H1 (cell line): ENCODE results near the gene HSD3B1. TPM values are rescaled to one million over a fixed set of nuclear protein-coding genes. Genes with fewer than 3 reads are reported as not detected.

ENCODE experiments used
- CTCF ChIA-PET: fragments of 300-600 bp; sonication (Branson Sonifier 250); formaldehyde crosslinking; loops from one replicate; lab custom pipeline; 2021; ENCODE audit not compliant: partially characterized antibody; lab: Charles Lee
- POLR2A ChIA-PET: fragments of 300-600 bp; sonication (Branson Sonifier 250); formaldehyde crosslinking; loops from one replicate; lab custom pipeline; 2021; ENCODE audit warnings: inconsistent platforms; ENCODE audit not compliant: partially characterized antibody; lab: Charles Lee
- DNase-seq, 2 experiments: peaks; one replicate each; pipeline versions ENCODE4 v3.0.0 to v3.0.0-alpha.2; 2010 to 2022; ENCODE audit warnings: low spot score in 2 of 2, low read depth in 1 of 2, mixed read lengths in 1 of 2
- FAIRE-seq: peaks from 2 replicates; lab custom pipeline; 2011; peaks lifted over from hg19 to GRCh38; lab: Jason Lieb, UNC
- H2AFZ ChIP-seq: 2 replicates; pipeline ENCODE4 v1.8.1; 2012; ENCODE audit warnings: low read length, inconsistent platforms
- H2AK5ac ChIP-seq: 2 replicates; pipeline ENCODE4 v1.6.1; 2013; ENCODE audit warnings: low read depth, low read length
- H2BK120ac ChIP-seq: replicated peaks from 2 replicates; pipeline ENCODE3; 2013; ENCODE audit warnings: low read depth, low read length, inconsistent platforms
- H2BK12ac ChIP-seq: 2 replicates; pipeline ENCODE4 v1.6.1; 2013; ENCODE audit warnings: low read depth, low read length
- H2BK15ac ChIP-seq: 2 replicates; pipeline ENCODE4 v1.6.1; 2013; ENCODE audit warnings: low read length
- H2BK20ac ChIP-seq: 2 replicates; pipeline ENCODE4 v1.6.1; 2013; ENCODE audit warnings: low read length
- H2BK5ac ChIP-seq: 2 replicates; pipeline ENCODE4 v1.6.1; 2013; ENCODE audit warnings: low read depth, low read length
- H3K14ac ChIP-seq: 2 replicates; pipeline ENCODE4 v1.6.1; 2013; ENCODE audit warnings: inconsistent platforms; ENCODE audit not compliant: insufficient read length
- H3K18ac ChIP-seq: 2 replicates; pipeline ENCODE4 v1.6.1; 2013; ENCODE audit warnings: low read length; ENCODE audit errors: extremely low read depth
- H3K23ac ChIP-seq: 2 replicates; pipeline ENCODE4 v1.6.1; 2013; ENCODE audit warnings: inconsistent platforms; ENCODE audit not compliant: insufficient read length
- H3K23me2 ChIP-seq: 2 replicates; pipeline ENCODE4 v1.6.1; 2013; ENCODE audit warnings: low read depth, low read length
- H3K27ac ChIP-seq: 2 replicates; pipeline ENCODE4 v1.6.1; 2011; ENCODE audit warnings: low read depth, low read length, inconsistent platforms
- H3K27me3 ChIP-seq, 4 experiments: replicated peaks in 1 of 4; 1 replicate in 1 of 4; 2 replicates in 3 of 4; pipeline versions ENCODE4 v1.6.1 to v1.8.1; 2011 to 2013; ENCODE audit warnings: low read length in 3 of 4, mild to moderate bottlenecking in 3 of 4, inconsistent platforms in 2 of 4, mixed read lengths in 2 of 4, moderate library complexity in 1 of 4; ENCODE audit not compliant: control insufficient read depth in 3 of 4, insufficient read depth in 3 of 4; ENCODE audit errors: extremely low read depth in 1 of 4
- H3K36me3 ChIP-seq, 4 experiments: 2 replicates each; pipeline versions ENCODE4 v1.6.1 to v1.8.1; 2011 to 2013; ENCODE audit warnings: mild to moderate bottlenecking in 4 of 4, low read length in 3 of 4, moderate library complexity in 2 of 4, control low read depth in 1 of 4, inconsistent platforms in 1 of 4; ENCODE audit not compliant: insufficient read depth in 4 of 4, control insufficient read depth in 2 of 4
- H3K4ac ChIP-seq: replicated peaks from 2 replicates; pipeline ENCODE3; 2013; ENCODE audit warnings: low read length, low read depth, mixed read lengths, inconsistent platforms; ENCODE audit not compliant: insufficient read length
- H3K4me1 ChIP-seq, 4 experiments: replicated peaks in 1 of 4; 1 replicate in 1 of 4; 2 replicates in 3 of 4; pipeline versions ENCODE4 v1.6.1 to v1.8.1; 2011 to 2013; ENCODE audit warnings: low read length in 3 of 4, inconsistent platforms in 2 of 4, mixed read lengths in 1 of 4; ENCODE audit not compliant: insufficient read depth in 4 of 4, control insufficient read depth in 3 of 4
- H3K4me2 ChIP-seq, 2 experiments: 2 replicates each; pipeline versions ENCODE4 v1.6.1 to v1.8.1; 2011 to 2013; ENCODE audit warnings: low read depth in 2 of 2, low read length in 2 of 2, control low read depth in 1 of 2, inconsistent platforms in 1 of 2, mild to moderate bottlenecking in 1 of 2; ENCODE audit not compliant: insufficient read depth in 1 of 2
- H3K4me3 ChIP-seq, 4 experiments: fragments of 200-600, 300-600 bp in 1 of 4; sonication (generic), shearing (Covaris generic), sonication (Bioruptor Twin) in 1 of 4; 2 replicates each; pipeline versions ENCODE4 v1.5.1 to v1.8.1; 2011 to 2016; ENCODE audit warnings: low read length in 4 of 4, low read depth in 3 of 4, control low read depth in 2 of 4, inconsistent platforms in 2 of 4, mild to moderate bottlenecking in 2 of 4, mixed read lengths in 1 of 4, moderate library complexity in 1 of 4; ENCODE audit not compliant: insufficient read depth in 2 of 4; ENCODE audit errors: extremely low read depth in 1 of 4
- H3K56ac ChIP-seq: replicated peaks from 2 replicates; pipeline ENCODE3; 2013; ENCODE audit warnings: low read depth, mild to moderate bottlenecking, mixed read lengths, low read length, inconsistent platforms; ENCODE audit not compliant: insufficient read length
- H3K79me1 ChIP-seq: 2 replicates; pipeline ENCODE4 v1.6.1; 2013; ENCODE audit warnings: low read depth, low read length, control low read depth
- H3K79me2 ChIP-seq, 2 experiments: 2 replicates each; pipeline versions ENCODE4 v1.6.1 to v1.8.1; 2012 to 2013; ENCODE audit warnings: low read length in 2 of 2, mild to moderate bottlenecking in 2 of 2, inconsistent platforms in 1 of 2; ENCODE audit not compliant: insufficient read depth in 2 of 2, control insufficient read depth in 1 of 2
- H3K9ac ChIP-seq, 4 experiments: replicated peaks in 1 of 4; 1 replicate in 1 of 4; 2 replicates in 3 of 4; pipeline versions ENCODE4 v1.6.1 to v1.8.1; 2011 to 2013; ENCODE audit warnings: low read depth in 3 of 4, low read length in 3 of 4, control low read depth in 2 of 4, mild to moderate bottlenecking in 2 of 4, moderate library complexity in 2 of 4, inconsistent platforms in 1 of 4; ENCODE audit errors: extremely low read depth in 1 of 4
- H3K9me3 ChIP-seq, 2 experiments: 2 replicates each; pipeline versions ENCODE4 v1.6.1 to v1.8.1; 2012 to 2013; ENCODE audit warnings: mild to moderate bottlenecking in 2 of 2, moderate library complexity in 2 of 2, control low read depth in 1 of 2, inconsistent platforms in 1 of 2, low read depth in 1 of 2, low read length in 1 of 2, mixed read lengths in 1 of 2; ENCODE audit not compliant: insufficient read depth in 2 of 2
- H4K20me1 ChIP-seq, 2 experiments: replicated peaks in 1 of 2; 2 replicates each; pipeline versions ENCODE3 to v1.8.1; 2011 to 2013; ENCODE audit warnings: inconsistent platforms in 2 of 2, low read length in 2 of 2, mild to moderate bottlenecking in 1 of 2; ENCODE audit not compliant: insufficient read depth in 2 of 2, control insufficient read depth in 1 of 2
- H4K5ac ChIP-seq: 2 replicates; pipeline ENCODE4 v1.6.1; 2013; ENCODE audit warnings: low read length, low read depth, mixed read lengths, inconsistent platforms; ENCODE audit not compliant: insufficient read length
- H4K8ac ChIP-seq: 2 replicates; pipeline ENCODE4 v1.8.0; 2013; ENCODE audit warnings: mild to moderate bottlenecking, moderate library complexity, low read length, inconsistent platforms; ENCODE audit not compliant: insufficient read depth; ENCODE audit errors: extremely low read depth
- H4K91ac ChIP-seq: replicated peaks from 2 replicates; pipeline ENCODE3; 2013; ENCODE audit warnings: low read length, mixed read lengths, inconsistent platforms; ENCODE audit not compliant: insufficient read length
- E2F6 ChIP-seq: IDR thresholded peaks from 2 replicates; pipeline ENCODE4 v1.6.1; 2012; ENCODE audit warnings: inconsistent platforms
- GTF2F1 ChIP-seq: IDR thresholded peaks from 2 replicates; pipeline ENCODE4 v1.6.1; 2012; ENCODE audit warnings: low read depth, low read length, improper control_type of control experiment, borderline replicate concordance
- SP2 ChIP-seq: IDR thresholded peaks from 2 replicates; pipeline ENCODE4 v1.6.1; 2012; ENCODE audit warnings: mild to moderate bottlenecking, low read length, inconsistent platforms
- YY1 ChIP-seq: IDR thresholded peaks from 2 replicates; pipeline ENCODE4 v1.6.1; 2011; ENCODE audit warnings: low read depth, mild to moderate bottlenecking, low read length
- WGBS, 2 experiments: shearing (Covaris generic) in 1 of 2; methylation state at CpG; one replicate each; pipeline versions ENCODE4 v1.1.6 to v1.1.7; 2013 to 2015; ENCODE audit warnings: low lambda C conversion rate in 2 of 2, mixed read lengths in 2 of 2, inconsistent platforms in 1 of 2, low coverage in 1 of 2, missing lambda C conversion rate in 1 of 2; ENCODE audit not compliant: insufficient replicate concordance in 2 of 2, insufficient coverage in 1 of 2, insufficient read length in 1 of 2; ENCODE audit errors: extremely low coverage in 1 of 2, missing lambda C conversion rate in 1 of 2; 5-methylcytosine and 5-hydroxymethylcytosine counted together
- polyA plus RNA-seq, 7 experiments: library from polyadenylated mRNA; depleted of rRNA in 3 of 7; stranded (reverse) in 5 of 7; unstranded in 2 of 7; fragments of >200 nt in 5 of 7; fragments of 200-250 nt in 2 of 7; gene quantifications; 1 replicate in 5 of 7; 2 replicates in 1 of 7; 4 replicates in 1 of 7; pipeline versions ENCODE4 v1.2.1 to v1.2.3, GENCODE V29; 2011 to 2013; ENCODE audit warnings: missing spikeins in 2 of 7, mixed read lengths in 2 of 7
- total RNA-seq: library from RNA; stranded (reverse); fragmentation: NEBNext Ultra II Directional; extraction: Animal tissue kit (Norgen Biotek cat#: 25700); gene quantifications from 2 replicates; pipeline ENCODE4 v1.2.1, GENCODE V29; 2021

The HSD3B1 gene
- total and polyA plus RNA-seq, 2 of the 8 experiments (the other 6 are each of a cell fraction or from before 2014, with no cell fraction given): not detected

- H3K14ac ChIP-seq: no peak overlapping the region
- H4K20me1 ChIP-seq: no peaks in the 10 kb centered on the region
- H3K36me3 ChIP-seq: no peaks in the 10 kb centered on the region
- H4K8ac ChIP-seq: no peak overlapping the region
- FAIRE-seq (no peak), DNase-seq (no peak)
- no peak overlapping the region for H3K18ac ChIP-seq
- H2BK12ac ChIP-seq: no peak overlapping the region
- H2BK15ac ChIP-seq: no peak overlapping the region
- ChIA-PET POLR2A (no interaction called here), CTCF (interaction anchor here (0.6 to 2.0 kb wide), 19 partner anchors 10 to 191 kb away, joined by 3 to 10 read pairs (median 4); partner anchors contain the start of gene ZNF697)
- H2AFZ ChIP-seq: no peak overlapping the region
- no peak overlapping the region for H2AK5ac ChIP-seq
- H3K23me2 ChIP-seq: no peaks in the 10 kb centered on the region
- H3K9ac ChIP-seq: no peak overlapping the region
- H2BK20ac ChIP-seq: no peak overlapping the region
- H3K9me3 ChIP-seq: no peaks in the 10 kb centered on the region
- no peak overlapping the region for H2BK120ac ChIP-seq
- H3K79me2 ChIP-seq: no peaks in the 10 kb centered on the region
- no peak overlapping the region for H3K23ac ChIP-seq
- no peaks in the 10 kb centered on the region for H3K79me1 ChIP-seq
- H3K4me1 ChIP-seq: no peaks in the 10 kb centered on the region
- H3K56ac ChIP-seq: no peak overlapping the region
- no peak overlapping the region for H3K4me3 ChIP-seq
- H4K5ac ChIP-seq: no peak overlapping the region
- no peaks in the 10 kb centered on the region for H3K27me3 ChIP-seq
- no peak overlapping the region for H3K27ac ChIP-seq
- no peak overlapping the region for H3K4me2 ChIP-seq
- TF ChIP-seq SP2: no peak
- no peak for TF ChIP-seq YY1
- no peak for TF ChIP-seq E2F6
- no peak for TF ChIP-seq GTF2F1
- H2BK5ac ChIP-seq: no peak overlapping the region
- no peak overlapping the region for H4K91ac ChIP-seq
- 80% methylated on average over 2 of the region's 2 CpGs; no CpG with 5 or more reads in 1 of the 2 experiments for WGBS, 2 experiments
- H3K4ac ChIP-seq: no peak overlapping the region
Measured at GRCh38 chr1:119550381-119550780, 43.4 kb downstream of the HSD3B1 start.
